Mesenteric fat pad (tissue), 1 donor: ENCODE results near the gene OR51A2. TPM values are rescaled to one million over a fixed set of nuclear protein-coding genes. Genes with fewer than 3 reads are reported as not detected.

ENCODE experiments used
- total RNA-seq: library from RNA; stranded (reverse); fragmentation: NEBNext Ultra II Directional; extraction: Animal tissue kit (Norgen Biotek cat#: 25700); gene quantifications from one replicate; pipeline ENCODE4 v1.2.1, GENCODE V29; 2021
- donor health status: DM: yes; HTN: yes; CAD: no.

The OR51A2 gene
- total RNA-seq, 1 donor from 2014 or later: not detected

Other genes with a start within 250 kb of the OR51A2 start
- not detected for gene OR51F1, start 185.8 kb downstream of the OR51A2 start, total RNA-seq
- not detected for gene OR52R1, start 151.3 kb downstream of the OR51A2 start, total RNA-seq
- not detected for gene OR51F2, start 134.4 kb downstream of the OR51A2 start, total RNA-seq
- not detected for gene OR51S1, start 106.5 kb downstream of the OR51A2 start, total RNA-seq
- not detected for gene OR51T1, start 73.8 kb downstream of the OR51A2 start, total RNA-seq
- gene OR51A7, start 51.9 kb downstream of the OR51A2 start, total RNA-seq: not detected
- not detected for gene OR51G2, start 36.4 kb downstream of the OR51A2 start, total RNA-seq
- gene OR51G1, start 31.4 kb downstream of the OR51A2 start, total RNA-seq: not detected
- gene OR51A4, start 8.1 kb downstream of the OR51A2 start, total RNA-seq: not detected
- gene OR51L1, start 39.1 kb upstream of the OR51A2 start, total RNA-seq: not detected
- gene OR52J3, start 90.8 kb upstream of the OR51A2 start, total RNA-seq: not detected
- not detected for gene OR52E2, start 103.9 kb upstream of the OR51A2 start, total RNA-seq
- not detected for gene OR52E1, start 113.9 kb upstream of the OR51A2 start, total RNA-seq
- not detected for gene OR52A5, start 182.6 kb upstream of the OR51A2 start, total RNA-seq
- gene OR52A1, start 199.0 kb upstream of the OR51A2 start, total RNA-seq: not detected
- not detected for gene OR51V1, start 245.0 kb upstream of the OR51A2 start, total RNA-seq